OCI-LY1 (cell line): ENCODE data around the gene GSX2.

Experiments
- EZH2 ChIP-seq: fragments of 200-600 bp; sonication (generic), shearing (Covaris generic); IDR thresholded peaks from 2 replicates; pipeline ENCODE4 v1.8.0; 2017; ENCODE audit warnings: borderline replicate concordance, mixed run types, mild to moderate bottlenecking, antibody characterized with exemption, low read length, moderate library complexity, mixed read lengths
- TF ChIP-seq, protein P1 (sequence below): fragments of 200-600 bp; sonication (generic), shearing (Covaris generic); IDR thresholded peaks from 2 replicates; pipeline ENCODE4 v1.5.1; 2017; ENCODE audit warnings: mild to moderate bottlenecking, antibody characterized with exemption, low read length, moderate library complexity, mixed read lengths

- TF ChIP-seq, protein P1, sequence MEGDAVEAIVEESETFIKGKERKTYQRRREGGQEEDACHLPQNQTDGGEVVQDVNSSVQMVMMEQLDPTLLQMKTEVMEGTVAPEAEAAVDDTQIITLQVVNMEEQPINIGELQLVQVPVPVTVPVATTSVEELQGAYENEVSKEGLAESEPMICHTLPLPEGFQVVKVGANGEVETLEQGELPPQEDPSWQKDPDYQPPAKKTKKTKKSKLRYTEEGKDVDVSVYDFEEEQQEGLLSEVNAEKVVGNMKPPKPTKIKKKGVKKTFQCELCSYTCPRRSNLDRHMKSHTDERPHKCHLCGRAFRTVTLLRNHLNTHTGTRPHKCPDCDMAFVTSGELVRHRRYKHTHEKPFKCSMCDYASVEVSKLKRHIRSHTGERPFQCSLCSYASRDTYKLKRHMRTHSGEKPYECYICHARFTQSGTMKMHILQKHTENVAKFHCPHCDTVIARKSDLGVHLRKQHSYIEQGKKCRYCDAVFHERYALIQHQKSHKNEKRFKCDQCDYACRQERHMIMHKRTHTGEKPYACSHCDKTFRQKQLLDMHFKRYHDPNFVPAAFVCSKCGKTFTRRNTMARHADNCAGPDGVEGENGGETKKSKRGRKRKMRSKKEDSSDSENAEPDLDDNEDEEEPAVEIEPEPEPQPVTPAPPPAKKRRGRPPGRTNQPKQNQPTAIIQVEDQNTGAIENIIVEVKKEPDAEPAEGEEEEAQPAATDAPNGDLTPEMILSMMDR: no peak
- no peak for TF ChIP-seq EZH2
Measured at GRCh38 chr4:54092405-54093323, 7.3 kb upstream of the GSX2 start.
